ENCODE data around the gene RDH8. TPM values are rescaled to one million over a fixed set of nuclear protein-coding genes. Genes with fewer than 3 reads are reported as not detected.
A peak's percentile ranks its signal among the peaks of the same experiment; 100 is the strongest.

Gene RDH8
- total and polyA plus RNA-seq, 4 donors = not detected

DNA sequence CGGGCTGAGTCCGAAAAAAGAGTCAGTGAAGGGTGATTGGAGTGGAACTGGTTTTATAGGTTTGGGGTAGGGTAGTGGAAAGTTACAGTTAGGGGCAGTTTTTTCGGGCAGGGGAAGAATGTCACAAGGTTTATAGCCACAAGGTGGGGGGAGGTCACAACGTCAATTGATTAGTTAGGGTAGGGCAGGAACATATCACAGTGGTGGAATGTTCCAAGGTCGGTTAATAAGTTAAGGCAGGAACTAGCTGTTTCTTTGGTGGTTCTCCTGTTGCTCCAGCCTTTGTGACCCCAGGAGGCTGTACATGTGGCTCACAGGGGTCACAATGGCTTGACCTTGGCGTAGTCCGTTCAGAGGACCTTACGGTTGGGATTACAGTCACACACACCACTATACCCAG lies 20.3 kb downstream of the RDH8 start:
- no peak overlapping the region for H3K4me3 ChIP-seq (ENCODE audit: low read depth in 1 of 3, low read length in 3 of 3)
- WGBS = 51% methylated on average over 8 of the region's 8 CpGs
- H3K36me3 ChIP-seq (ENCODE audit: control insufficient read depth in 4 of 4, insufficient read depth in 3 of 4, low read depth in 1 of 4, low read length in 3 of 4) = no peaks in the 10 kb centered on the region
- no peak overlapping the region for H3K9ac ChIP-seq (ENCODE audit: low read depth in 1 of 2, low read length in 2 of 2)
- TF ChIP-seq SP1 (IDR thresholded peaks at IDR 0.05) (peak; percentile 29), FOXA2 (IDR thresholded peaks at IDR 0.05) (no peak), HNF4A (conservative IDR thresholded peaks at IDR 0.05) (peak in 1 of 2 donors; percentile 35), YY1 (IDR thresholded peaks at IDR 0.05) (no peak), RXRA (IDR thresholded peaks at IDR 0.05) (peak in 1 of 2 donors; percentile 58), TAF1 (conservative IDR thresholded peaks at IDR 0.05) (no peak)
- TF ChIP-seq, protein P1, sequence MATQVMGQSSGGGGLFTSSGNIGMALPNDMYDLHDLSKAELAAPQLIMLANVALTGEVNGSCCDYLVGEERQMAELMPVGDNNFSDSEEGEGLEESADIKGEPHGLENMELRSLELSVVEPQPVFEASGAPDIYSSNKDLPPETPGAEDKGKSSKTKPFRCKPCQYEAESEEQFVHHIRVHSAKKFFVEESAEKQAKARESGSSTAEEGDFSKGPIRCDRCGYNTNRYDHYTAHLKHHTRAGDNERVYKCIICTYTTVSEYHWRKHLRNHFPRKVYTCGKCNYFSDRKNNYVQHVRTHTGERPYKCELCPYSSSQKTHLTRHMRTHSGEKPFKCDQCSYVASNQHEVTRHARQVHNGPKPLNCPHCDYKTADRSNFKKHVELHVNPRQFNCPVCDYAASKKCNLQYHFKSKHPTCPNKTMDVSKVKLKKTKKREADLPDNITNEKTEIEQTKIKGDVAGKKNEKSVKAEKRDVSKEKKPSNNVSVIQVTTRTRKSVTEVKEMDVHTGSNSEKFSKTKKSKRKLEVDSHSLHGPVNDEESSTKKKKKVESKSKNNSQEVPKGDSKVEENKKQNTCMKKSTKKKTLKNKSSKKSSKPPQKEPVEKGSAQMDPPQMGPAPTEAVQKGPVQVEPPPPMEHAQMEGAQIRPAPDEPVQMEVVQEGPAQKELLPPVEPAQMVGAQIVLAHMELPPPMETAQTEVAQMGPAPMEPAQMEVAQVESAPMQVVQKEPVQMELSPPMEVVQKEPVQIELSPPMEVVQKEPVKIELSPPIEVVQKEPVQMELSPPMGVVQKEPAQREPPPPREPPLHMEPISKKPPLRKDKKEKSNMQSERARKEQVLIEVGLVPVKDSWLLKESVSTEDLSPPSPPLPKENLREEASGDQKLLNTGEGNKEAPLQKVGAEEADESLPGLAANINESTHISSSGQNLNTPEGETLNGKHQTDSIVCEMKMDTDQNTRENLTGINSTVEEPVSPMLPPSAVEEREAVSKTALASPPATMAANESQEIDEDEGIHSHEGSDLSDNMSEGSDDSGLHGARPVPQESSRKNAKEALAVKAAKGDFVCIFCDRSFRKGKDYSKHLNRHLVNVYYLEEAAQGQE (IDR thresholded peaks at IDR 0.05) = no peak
- TF ChIP-seq, protein P2, sequence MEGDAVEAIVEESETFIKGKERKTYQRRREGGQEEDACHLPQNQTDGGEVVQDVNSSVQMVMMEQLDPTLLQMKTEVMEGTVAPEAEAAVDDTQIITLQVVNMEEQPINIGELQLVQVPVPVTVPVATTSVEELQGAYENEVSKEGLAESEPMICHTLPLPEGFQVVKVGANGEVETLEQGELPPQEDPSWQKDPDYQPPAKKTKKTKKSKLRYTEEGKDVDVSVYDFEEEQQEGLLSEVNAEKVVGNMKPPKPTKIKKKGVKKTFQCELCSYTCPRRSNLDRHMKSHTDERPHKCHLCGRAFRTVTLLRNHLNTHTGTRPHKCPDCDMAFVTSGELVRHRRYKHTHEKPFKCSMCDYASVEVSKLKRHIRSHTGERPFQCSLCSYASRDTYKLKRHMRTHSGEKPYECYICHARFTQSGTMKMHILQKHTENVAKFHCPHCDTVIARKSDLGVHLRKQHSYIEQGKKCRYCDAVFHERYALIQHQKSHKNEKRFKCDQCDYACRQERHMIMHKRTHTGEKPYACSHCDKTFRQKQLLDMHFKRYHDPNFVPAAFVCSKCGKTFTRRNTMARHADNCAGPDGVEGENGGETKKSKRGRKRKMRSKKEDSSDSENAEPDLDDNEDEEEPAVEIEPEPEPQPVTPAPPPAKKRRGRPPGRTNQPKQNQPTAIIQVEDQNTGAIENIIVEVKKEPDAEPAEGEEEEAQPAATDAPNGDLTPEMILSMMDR (IDR thresholded peaks at IDR 0.05; ENCODE audit: low read depth, low read length, missing input control) = no peak
- peak overlapping the region in 1 of 2 donors; percentile 11 for H3K27ac ChIP-seq (ENCODE audit: low read depth in 1 of 2, low read length in 2 of 2)
- H3K4me1 ChIP-seq (ENCODE audit: control insufficient read depth in 4 of 4, insufficient read depth in 4 of 4, low read length in 3 of 4) = peaks cover 13 to 46% (median 28%) of the 10 kb centered on the region in 4 donors
- DNase-seq (ENCODE audit: low spot score) = no peak
- no peaks in the 10 kb centered on the region for H3K9me3 ChIP-seq (ENCODE audit: control insufficient read depth in 4 of 4, low read length in 3 of 4)
- no peaks in the 10 kb centered on the region for H3K27me3 ChIP-seq (ENCODE audit: control insufficient read depth in 4 of 4, insufficient read depth in 4 of 4, low read length in 3 of 4)

GRCh38 chr19:10036601-10037071 lies 23.4 kb downstream of the RDH8 start:
- 23% methylated on average over 5 of the region's 5 CpGs for WGBS
- no peak for DNase-seq (ENCODE audit: low spot score)
- H3K4me3 ChIP-seq (ENCODE audit: low read depth in 1 of 3, low read length in 3 of 3) = no peak overlapping the region
- H3K4me1 ChIP-seq (ENCODE audit: control insufficient read depth in 4 of 4, insufficient read depth in 4 of 4, low read length in 3 of 4) = peaks cover 12 to 48% (median 27%) of the 10 kb centered on the region in 4 donors
- peak overlapping the region; percentile 58 to 76 for H3K27ac ChIP-seq (ENCODE audit: low read depth in 1 of 2, low read length in 2 of 2)
- H3K9me3 ChIP-seq (ENCODE audit: control insufficient read depth in 4 of 4, low read length in 3 of 4) = no peaks in the 10 kb centered on the region
- H3K27me3 ChIP-seq (ENCODE audit: control insufficient read depth in 4 of 4, insufficient read depth in 4 of 4, low read length in 3 of 4) = no peaks in the 10 kb centered on the region
- H3K36me3 ChIP-seq (ENCODE audit: control insufficient read depth in 4 of 4, insufficient read depth in 3 of 4, low read depth in 1 of 4, low read length in 3 of 4) = peaks cover 0 to 3% (median 0%) of the 10 kb centered on the region in 4 donors
- no peak overlapping the region for H3K9ac ChIP-seq (ENCODE audit: low read depth in 1 of 2, low read length in 2 of 2)
- TF ChIP-seq JUND (IDR thresholded peaks at IDR 0.05) (peak; percentile 76 to 88), TAF1 (conservative IDR thresholded peaks at IDR 0.05) (no peak), HNF4G (IDR thresholded peaks at IDR 0.05) (peak; percentile 84), MAX (IDR thresholded peaks at IDR 0.05) (peak; percentile 88), RXRA (IDR thresholded peaks at IDR 0.05) (peak; percentile 88 to 97), GABPA (IDR thresholded peaks at IDR 0.05 in 1 of 2, conservative IDR thresholded peaks at IDR 0.05 in 1 of 2) (peak in 1 of 2 donors; percentile 56), SP1 (IDR thresholded peaks at IDR 0.05) (peak; percentile 93), FOXA1 (IDR thresholded peaks at IDR 0.05) (peak; percentile 44), HNF4A (conservative IDR thresholded peaks at IDR 0.05) (peak; percentile 90 to 91), FOXA2 (IDR thresholded peaks at IDR 0.05) (peak; percentile 57), YY1 (IDR thresholded peaks at IDR 0.05) (peak; percentile 86), NR2F2 (IDR thresholded peaks at IDR 0.05) (no peak), EGR1 (IDR thresholded peaks at IDR 0.05; ENCODE audit: low read depth in 2 of 2) (peak in 1 of 2 donors; percentile 69)
- TF ChIP-seq, protein P3, sequence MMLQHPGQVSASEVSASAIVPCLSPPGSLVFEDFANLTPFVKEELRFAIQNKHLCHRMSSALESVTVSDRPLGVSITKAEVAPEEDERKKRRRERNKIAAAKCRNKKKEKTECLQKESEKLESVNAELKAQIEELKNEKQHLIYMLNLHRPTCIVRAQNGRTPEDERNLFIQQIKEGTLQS (IDR thresholded peaks at IDR 0.05) = peak; percentile 77
- TF ChIP-seq, protein P1 (IDR thresholded peaks at IDR 0.05) = peak; percentile 72
- TF ChIP-seq, protein P2 (IDR thresholded peaks at IDR 0.05; ENCODE audit: low read depth, low read length, missing input control) = no peak
- TF ChIP-seq, protein P4, sequence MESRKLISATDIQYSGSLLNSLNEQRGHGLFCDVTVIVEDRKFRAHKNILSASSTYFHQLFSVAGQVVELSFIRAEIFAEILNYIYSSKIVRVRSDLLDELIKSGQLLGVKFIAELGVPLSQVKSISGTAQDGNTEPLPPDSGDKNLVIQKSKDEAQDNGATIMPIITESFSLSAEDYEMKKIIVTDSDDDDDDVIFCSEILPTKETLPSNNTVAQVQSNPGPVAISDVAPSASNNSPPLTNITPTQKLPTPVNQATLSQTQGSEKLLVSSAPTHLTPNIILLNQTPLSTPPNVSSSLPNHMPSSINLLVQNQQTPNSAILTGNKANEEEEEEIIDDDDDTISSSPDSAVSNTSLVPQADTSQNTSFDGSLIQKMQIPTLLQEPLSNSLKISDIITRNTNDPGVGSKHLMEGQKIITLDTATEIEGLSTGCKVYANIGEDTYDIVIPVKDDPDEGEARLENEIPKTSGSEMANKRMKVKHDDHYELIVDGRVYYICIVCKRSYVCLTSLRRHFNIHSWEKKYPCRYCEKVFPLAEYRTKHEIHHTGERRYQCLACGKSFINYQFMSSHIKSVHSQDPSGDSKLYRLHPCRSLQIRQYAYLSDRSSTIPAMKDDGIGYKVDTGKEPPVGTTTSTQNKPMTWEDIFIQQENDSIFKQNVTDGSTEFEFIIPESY (IDR thresholded peaks at IDR 0.05) = peak; percentile 86
